NCI-H2196 (cell line): ENCODE measurements around the gene PIP4K2A.
A peak's percentile ranks its signal among the peaks of the same experiment; 100 is the strongest.

Experiments
- DNase-seq: peaks from one replicate; lab custom pipeline; 2025; ENCODE audit not compliant: unreplicated experiment; lab: John Stamatoyannopoulos, UW

Gene PIP4K2A

DNA sequence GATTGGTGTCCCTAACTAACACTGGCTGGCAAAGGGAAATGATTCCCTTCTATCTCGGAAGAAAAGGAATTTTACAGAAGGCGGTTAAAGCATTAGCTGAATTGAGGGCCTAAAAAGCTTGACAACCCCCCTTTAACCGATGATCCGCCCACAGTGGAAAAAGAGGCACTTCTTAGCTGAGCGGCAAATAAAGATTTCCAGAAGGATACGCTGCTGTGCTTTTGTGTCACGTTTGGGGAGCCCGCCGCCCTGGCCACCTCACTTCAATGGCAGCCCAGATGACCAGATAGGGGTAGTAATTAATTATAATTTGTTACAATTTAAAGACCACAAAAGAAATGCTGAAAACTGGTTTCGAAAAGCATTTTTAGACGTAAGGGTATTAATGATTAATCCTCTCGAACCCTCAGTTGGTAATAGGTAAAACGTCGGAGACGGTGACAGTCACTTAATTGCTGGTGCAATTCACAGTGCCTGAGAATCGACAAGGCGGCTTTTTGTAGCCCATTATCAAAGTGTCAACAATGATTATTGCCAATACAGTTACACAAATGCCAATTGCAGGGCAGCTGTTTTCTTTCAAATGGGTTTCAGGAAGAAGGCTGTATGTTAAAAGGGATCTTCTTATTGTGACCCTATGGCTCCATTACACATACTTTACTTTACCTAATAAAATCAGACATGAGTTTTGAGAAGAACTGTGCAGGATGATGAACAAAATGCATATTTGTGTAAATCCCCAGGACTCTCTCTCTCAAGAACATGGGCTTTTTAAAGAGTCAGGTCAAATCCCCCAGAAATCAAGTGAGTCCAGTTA, 154.1 kb downstream of the PIP4K2A start:
- DNase-seq, result no peak

DNA sequence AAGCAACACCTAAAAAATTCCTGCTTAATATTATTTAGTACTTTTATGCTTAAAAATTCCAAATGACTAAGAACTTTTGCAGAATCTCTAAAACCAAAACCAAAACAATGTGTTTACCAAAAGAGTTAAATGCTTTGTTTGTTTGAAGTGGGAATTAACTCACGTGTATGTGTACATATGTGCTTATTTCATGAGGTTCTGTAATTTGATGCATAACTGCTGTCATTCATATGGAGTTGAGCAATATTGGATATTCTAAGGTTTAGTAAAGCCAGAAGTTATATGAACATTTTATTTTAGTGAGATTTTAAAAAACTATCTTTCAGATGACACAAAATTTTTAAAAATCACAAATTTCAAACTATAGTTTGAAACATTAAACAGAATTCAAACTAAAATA, 157.1 kb downstream of the PIP4K2A start:
- DNase-seq, result no peak

GRCh38 chr10:22556774-22557173, 157.6 kb downstream of the PIP4K2A start:
- no peak for DNase-seq

- DNase-seq, result no peak
Observed at GRCh38 chr10:22554461-22555182, 159.8 kb downstream of the PIP4K2A start.

- DNase-seq, result no peak
Observed at GRCh38 chr10:22553452-22553995, 160.9 kb downstream of the PIP4K2A start.

DNA sequence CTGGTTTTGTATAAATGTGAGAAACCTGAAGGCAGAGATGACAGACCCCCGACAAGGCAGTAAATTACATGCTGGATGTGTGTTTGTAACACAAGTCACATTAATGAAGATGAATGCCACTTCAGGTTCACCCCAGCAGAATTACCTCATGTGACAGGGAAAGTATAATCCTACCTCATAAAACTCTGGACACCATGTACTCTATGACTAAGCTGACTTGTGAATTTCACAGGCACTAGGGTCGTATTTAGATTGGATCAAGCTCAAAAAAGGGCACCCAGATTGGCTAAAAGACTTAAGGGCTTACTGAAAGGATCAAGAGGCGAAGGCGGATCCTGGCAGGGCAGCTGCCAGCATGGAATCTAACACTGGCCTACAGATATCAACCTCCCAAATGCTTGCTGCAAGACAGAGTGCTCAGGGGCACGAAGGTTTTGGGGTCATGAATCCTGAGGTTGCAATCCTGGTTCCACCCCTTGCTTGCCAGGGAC, 161.4 kb downstream of the PIP4K2A start:
- peak; percentile 24 for DNase-seq

DNA sequence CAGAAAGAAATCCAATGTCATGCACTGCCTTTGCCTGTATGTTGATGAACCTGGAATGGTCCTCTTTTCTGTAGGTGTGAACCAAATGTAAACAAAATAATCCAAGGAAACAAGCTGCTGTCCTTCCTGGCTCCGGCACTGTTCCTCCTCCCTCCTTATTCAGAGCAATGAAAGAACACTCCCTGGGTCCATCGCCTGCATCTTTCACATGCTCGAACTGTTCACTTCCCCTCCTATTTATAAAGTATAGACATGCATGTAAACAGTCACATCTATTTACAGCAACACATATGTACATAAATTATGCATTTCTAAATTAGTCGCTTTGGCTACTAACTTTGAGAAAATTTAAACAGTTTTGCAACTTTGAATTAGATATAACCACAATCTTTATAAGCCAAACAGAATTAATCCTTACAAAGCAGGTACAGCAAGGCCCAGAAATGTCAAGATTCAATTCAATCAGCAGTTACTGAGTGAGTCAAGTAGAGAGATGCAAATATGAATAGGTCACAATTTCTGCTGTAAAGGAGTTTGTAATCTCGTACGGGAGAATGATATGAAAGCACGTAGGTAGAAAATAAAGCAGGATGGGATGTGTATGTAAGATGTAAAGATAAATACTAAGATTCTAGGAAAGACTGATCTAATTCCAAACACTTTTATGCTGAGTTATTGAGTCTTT, 162.6 kb downstream of the PIP4K2A start:
- DNase-seq, result no peak

- DNase-seq, result peak; percentile 7
Observed at GRCh38 chr10:22550732-22551131, 163.6 kb downstream of the PIP4K2A start.

DNA sequence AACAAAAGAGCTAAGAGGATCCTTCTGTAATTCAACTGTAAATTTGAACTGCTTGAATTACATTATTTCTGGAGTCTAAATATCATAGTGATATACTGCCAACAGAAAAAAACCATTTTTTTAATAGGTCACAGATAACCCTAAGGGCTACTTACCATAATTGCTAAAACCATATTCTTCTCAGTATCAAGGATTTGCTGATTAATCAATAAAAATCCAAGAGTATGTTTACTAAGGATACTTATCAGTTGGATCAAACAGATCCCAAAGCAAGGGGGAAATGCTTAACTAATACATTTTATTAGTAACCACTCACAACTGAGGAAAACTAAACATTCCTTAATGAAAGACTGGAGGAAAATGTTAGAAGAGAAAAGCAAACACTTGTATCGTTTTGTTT, 166.0 kb downstream of the PIP4K2A start:
- DNase-seq, result no peak

DNA sequence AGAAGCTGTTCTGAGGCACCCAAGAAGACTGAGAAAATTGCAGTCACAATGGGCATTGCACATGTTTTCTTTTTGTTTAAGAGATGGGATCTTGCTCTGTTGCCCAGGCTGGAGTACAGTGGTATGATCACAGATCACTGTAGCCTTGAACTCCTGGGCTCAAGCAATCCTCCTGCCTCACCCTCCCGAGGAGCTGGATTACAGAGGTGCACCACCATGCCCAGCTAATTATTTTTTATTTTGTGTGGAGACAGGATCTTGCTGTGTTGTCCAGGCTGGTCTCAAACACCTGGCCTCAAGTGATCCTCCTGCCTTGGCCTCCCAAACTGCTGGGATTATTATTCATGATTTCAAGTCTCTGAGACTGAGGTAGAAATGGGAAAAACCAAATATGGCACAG, 168.7 kb downstream of the PIP4K2A start:
- no peak for DNase-seq

DNA sequence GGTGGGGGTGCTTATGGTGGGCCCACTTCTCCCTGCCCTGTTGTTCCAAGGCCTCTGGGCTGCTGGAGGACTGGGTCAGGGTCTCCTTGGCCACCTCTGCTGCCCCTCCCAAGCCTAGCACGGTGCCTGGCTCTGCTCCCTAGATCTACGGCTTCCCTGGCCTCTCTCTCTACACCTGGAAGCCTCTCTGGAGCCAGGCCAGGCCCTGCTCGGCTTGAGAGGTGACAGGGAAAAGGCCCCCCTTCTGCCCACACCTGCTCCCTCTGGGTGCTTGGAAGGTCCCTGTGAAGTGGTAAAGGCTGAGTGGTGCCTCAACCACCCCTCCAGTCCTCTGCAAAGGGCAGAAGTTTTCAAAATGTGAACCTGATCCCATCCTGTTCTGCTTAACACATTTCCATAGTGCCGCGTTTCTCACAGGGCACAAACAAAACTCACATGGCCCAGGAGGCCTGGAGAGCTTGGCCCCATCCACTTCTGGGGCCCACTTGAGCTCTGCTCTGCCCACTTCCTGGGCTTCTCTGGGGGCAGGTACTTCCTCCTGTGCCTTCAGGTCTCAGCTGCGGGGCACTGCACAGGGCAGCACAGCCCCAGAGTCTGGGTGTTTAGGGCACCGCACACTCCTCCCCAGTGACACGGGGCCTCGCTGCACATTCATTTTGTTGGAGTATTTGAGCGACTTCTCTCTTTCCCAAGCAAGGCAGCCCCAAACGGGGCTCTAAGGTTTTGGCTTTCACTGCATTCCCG, 169.9 kb downstream of the PIP4K2A start:
- DNase-seq, result peak; percentile 19

- DNase-seq, result no peak
Observed at GRCh38 chr10:22542773-22543172, 171.6 kb downstream of the PIP4K2A start.

- no peak for DNase-seq
Observed at GRCh38 chr10:22541900-22542299, 172.5 kb downstream of the PIP4K2A start.

GRCh38 chr10:22539579-22540298, 174.6 kb downstream of the PIP4K2A start:
- DNase-seq, result no peak

- no peak for DNase-seq
Observed at GRCh38 chr10:22537810-22538209, 176.6 kb downstream of the PIP4K2A start.

DNA sequence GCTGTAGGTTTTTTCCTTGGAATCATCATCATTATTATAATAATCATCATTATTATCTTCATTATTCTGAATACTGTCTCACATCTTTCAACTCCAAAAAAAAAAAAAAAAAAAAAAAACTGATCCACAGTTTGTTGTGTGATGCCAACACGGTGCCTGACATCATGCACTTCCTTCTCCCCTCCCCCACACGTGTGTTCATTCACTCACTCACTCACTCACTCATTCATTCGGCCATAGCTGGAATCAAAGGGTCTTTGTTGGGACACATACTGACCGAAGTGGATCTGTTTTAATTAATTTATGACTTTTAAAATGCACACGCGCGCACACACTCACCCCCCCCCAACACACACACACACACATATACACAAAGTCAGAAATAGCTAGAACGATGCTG, 177.8 kb downstream of the PIP4K2A start:
- DNase-seq, result no peak

GRCh38 chr10:22534849-22535604, 179.4 kb downstream of the PIP4K2A start:
- DNase-seq, result no peak

- DNase-seq, result no peak
Observed at GRCh38 chr10:22531441-22531840, 182.9 kb downstream of the PIP4K2A start.

DNA sequence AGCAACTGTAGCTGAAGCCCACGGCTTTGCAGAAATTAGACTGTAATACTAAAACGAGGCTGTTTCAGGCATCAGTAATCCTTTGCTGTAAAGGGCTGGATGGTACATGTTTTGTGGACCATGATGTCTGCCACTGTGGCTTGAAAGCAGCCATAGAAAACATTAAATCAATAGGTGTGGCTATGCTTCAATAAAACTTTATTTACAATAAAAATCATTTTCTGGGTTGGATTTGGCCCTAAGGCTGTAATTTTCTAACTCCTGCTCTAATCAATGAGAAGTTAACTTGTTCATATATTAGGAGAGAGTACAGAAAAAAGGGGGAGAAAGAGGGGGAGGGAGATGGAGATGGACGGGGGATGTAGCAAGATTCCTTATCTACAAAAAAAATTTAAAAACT, 183.4 kb downstream of the PIP4K2A start:
- DNase-seq, result no peak
